ENCODE data around the gene ZC3HAV1. TPM values are rescaled to one million over a fixed set of nuclear protein-coding genes. Genes with fewer than 3 reads are reported as not detected.
A peak's percentile ranks its signal among the peaks of the same experiment; 100 is the strongest.

Gene ZC3HAV1
- total and polyA plus RNA-seq, 2 of the 13 experiments (the other 11 are each of a cell fraction or from before 2014, with no cell fraction given) = 12.7 to 23.7 TPM

DNA sequence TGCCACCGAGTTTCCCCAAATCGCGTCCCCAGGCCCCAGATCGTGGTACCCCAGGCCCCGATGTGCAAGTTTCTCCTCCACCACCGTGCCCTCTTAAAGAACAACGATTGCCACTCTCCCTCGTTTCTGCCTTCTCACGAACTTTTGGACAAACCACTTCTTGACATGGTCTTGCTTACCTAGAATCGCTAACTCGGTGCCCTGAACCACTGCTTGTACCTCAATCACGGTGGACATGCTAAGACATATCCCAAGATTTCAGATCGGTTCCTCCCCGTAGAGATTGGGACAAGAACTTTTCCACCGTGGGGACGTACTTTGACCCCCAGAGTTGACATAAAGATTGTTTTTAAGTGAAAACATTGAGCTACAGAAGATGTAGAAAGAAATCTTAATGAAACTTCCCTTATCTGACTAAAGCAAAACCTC, 477 bp upstream of the ZC3HAV1 start (continued):
- TF ChIP-seq FOSL2 (CRISPR knock-in tag; IDR thresholded peaks at IDR 0.05) (no peak), ZNF589 (CRISPR knock-in tag; conservative IDR thresholded peaks at IDR 0.05) (no peak), ESRRA (CRISPR knock-in tag; IDR thresholded peaks at IDR 0.05; ENCODE audit: low read depth) (no peak), ZNF10 (CRISPR knock-in tag; IDR thresholded peaks at IDR 0.05; ENCODE audit: borderline replicate concordance, low read depth) (no peak), REL (CRISPR knock-in tag; conservative IDR thresholded peaks at IDR 0.05) (0 out of 2 replicates have a peak, but pooled peaks have one; percentile 1), MTF2 (CRISPR knock-in tag; IDR thresholded peaks at IDR 0.05; ENCODE audit: borderline replicate concordance) (no peak), SKI (IDR thresholded peaks at IDR 0.05; ENCODE audit: partially characterized antibody) (no peak), RARA (CRISPR knock-in tag; IDR thresholded peaks at IDR 0.05) (0 out of 2 replicates have a peak, but pooled peaks have one; percentile 2), MEIS1 (CRISPR knock-in tag; IDR thresholded peaks at IDR 0.05; ENCODE audit: borderline replicate concordance) (no peak)
- TF ChIP-seq, protein P1, sequence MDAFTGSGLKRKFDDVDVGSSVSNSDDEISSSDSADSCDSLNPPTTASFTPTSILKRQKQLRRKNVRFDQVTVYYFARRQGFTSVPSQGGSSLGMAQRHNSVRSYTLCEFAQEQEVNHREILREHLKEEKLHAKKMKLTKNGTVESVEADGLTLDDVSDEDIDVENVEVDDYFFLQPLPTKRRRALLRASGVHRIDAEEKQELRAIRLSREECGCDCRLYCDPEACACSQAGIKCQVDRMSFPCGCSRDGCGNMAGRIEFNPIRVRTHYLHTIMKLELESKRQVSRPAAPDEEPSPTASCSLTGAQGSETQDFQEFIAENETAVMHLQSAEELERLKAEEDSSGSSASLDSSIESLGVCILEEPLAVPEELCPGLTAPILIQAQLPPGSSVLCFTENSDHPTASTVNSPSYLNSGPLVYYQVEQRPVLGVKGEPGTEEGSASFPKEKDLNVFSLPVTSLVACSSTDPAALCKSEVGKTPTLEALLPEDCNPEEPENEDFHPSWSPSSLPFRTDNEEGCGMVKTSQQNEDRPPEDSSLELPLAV (CRISPR knock-in tag; conservative IDR thresholded peaks at IDR 0.05; ENCODE audit: low read depth) = no peak
- TF ChIP-seq, protein P2, sequence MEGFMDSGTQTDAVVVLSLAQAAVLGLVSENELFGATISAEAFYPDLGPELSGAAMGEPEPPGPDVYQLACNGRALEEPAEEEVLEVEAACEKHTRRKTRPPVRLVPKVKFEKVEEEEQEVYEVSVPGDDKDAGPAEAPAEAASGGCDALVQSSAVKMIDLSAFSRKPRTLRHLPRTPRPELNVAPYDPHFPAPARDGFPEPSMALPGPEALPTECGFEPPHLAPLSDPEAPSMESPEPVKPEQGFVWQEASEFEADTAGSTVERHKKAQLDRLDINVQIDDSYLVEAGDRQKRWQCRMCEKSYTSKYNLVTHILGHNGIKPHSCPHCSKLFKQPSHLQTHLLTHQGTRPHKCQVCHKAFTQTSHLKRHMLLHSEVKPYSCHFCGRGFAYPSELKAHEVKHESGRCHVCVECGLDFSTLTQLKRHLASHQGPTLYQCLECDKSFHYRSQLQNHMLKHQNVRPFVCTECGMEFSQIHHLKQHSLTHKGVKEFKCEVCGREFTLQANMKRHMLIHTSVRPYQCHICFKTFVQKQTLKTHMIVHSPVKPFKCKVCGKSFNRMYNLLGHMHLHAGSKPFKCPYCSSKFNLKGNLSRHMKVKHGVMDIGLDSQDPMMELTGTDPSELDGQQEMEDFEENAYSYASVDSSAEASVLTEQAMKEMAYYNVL (CRISPR knock-in tag; IDR thresholded peaks at IDR 0.05; ENCODE audit: borderline replicate concordance) = no peak
- TF ChIP-seq, protein P3, sequence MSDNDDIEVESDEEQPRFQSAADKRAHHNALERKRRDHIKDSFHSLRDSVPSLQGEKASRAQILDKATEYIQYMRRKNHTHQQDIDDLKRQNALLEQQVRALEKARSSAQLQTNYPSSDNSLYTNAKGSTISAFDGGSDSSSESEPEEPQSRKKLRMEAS (IDR thresholded peaks at IDR 0.05) = no peak
- TF ChIP-seq, protein P4, sequence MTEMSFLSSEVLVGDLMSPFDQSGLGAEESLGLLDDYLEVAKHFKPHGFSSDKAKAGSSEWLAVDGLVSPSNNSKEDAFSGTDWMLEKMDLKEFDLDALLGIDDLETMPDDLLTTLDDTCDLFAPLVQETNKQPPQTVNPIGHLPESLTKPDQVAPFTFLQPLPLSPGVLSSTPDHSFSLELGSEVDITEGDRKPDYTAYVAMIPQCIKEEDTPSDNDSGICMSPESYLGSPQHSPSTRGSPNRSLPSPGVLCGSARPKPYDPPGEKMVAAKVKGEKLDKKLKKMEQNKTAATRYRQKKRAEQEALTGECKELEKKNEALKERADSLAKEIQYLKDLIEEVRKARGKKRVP (CRISPR knock-in tag; IDR thresholded peaks at IDR 0.05) = no peak
- TF ChIP-seq, protein P5, sequence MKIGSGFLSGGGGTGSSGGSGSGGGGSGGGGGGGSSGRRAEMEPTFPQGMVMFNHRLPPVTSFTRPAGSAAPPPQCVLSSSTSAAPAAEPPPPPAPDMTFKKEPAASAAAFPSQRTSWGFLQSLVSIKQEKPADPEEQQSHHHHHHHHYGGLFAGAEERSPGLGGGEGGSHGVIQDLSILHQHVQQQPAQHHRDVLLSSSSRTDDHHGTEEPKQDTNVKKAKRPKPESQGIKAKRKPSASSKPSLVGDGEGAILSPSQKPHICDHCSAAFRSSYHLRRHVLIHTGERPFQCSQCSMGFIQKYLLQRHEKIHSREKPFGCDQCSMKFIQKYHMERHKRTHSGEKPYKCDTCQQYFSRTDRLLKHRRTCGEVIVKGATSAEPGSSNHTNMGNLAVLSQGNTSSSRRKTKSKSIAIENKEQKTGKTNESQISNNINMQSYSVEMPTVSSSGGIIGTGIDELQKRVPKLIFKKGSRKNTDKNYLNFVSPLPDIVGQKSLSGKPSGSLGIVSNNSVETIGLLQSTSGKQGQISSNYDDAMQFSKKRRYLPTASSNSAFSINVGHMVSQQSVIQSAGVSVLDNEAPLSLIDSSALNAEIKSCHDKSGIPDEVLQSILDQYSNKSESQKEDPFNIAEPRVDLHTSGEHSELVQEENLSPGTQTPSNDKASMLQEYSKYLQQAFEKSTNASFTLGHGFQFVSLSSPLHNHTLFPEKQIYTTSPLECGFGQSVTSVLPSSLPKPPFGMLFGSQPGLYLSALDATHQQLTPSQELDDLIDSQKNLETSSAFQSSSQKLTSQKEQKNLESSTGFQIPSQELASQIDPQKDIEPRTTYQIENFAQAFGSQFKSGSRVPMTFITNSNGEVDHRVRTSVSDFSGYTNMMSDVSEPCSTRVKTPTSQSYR (CRISPR knock-in tag; IDR thresholded peaks at IDR 0.05; ENCODE audit: borderline replicate concordance) = no peak
- TF ChIP-seq, protein P6, sequence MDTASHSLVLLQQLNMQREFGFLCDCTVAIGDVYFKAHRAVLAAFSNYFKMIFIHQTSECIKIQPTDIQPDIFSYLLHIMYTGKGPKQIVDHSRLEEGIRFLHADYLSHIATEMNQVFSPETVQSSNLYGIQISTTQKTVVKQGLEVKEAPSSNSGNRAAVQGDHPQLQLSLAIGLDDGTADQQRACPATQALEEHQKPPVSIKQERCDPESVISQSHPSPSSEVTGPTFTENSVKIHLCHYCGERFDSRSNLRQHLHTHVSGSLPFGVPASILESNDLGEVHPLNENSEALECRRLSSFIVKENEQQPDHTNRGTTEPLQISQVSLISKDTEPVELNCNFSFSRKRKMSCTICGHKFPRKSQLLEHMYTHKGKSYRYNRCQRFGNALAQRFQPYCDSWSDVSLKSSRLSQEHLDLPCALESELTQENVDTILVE (CRISPR knock-in tag; IDR thresholded peaks at IDR 0.05) = no peak
- TF ChIP-seq, protein P7, sequence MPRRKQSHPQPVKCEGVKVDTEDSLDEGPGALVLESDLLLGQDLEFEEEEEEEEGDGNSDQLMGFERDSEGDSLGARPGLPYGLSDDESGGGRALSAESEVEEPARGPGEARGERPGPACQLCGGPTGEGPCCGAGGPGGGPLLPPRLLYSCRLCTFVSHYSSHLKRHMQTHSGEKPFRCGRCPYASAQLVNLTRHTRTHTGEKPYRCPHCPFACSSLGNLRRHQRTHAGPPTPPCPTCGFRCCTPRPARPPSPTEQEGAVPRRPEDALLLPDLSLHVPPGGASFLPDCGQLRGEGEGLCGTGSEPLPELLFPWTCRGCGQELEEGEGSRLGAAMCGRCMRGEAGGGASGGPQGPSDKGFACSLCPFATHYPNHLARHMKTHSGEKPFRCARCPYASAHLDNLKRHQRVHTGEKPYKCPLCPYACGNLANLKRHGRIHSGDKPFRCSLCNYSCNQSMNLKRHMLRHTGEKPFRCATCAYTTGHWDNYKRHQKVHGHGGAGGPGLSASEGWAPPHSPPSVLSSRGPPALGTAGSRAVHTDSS (CRISPR knock-in tag; conservative IDR thresholded peaks at IDR 0.05) = no peak
- TF ChIP-seq, protein P8, sequence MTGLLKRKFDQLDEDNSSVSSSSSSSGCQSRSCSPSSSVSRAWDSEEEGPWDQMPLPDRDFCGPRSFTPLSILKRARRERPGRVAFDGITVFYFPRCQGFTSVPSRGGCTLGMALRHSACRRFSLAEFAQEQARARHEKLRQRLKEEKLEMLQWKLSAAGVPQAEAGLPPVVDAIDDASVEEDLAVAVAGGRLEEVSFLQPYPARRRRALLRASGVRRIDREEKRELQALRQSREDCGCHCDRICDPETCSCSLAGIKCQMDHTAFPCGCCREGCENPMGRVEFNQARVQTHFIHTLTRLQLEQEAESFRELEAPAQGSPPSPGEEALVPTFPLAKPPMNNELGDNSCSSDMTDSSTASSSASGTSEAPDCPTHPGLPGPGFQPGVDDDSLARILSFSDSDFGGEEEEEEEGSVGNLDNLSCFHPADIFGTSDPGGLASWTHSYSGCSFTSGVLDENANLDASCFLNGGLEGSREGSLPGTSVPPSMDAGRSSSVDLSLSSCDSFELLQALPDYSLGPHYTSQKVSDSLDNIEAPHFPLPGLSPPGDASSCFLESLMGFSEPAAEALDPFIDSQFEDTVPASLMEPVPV (CRISPR knock-in tag; IDR thresholded peaks at IDR 0.05) = no peak
